GM12878 (cell line): ENCODE data around the gene TOX4. TPM values are rescaled to one million over a fixed set of nuclear protein-coding genes. Genes with fewer than 3 reads are reported as not detected.

Experiments used
- ATAC-seq: fragments of 200-7000 bp; cut with Tn5 transposase; 3 replicates; pipeline ENCODE4 v1.9.1; 2020; ENCODE audit warnings: mild to moderate bottlenecking, moderate library complexity
- BruUV-seq: library from RNA; stranded (reverse); fragments of 400-500 nt; replicated peaks from 2 replicates; lab custom pipeline; 2021; lab: Mats Ljungman, UMichigan
- CTCF ChIA-PET: fragments of 300-600 bp; sonication (Branson Sonifier 250); formaldehyde crosslinking; extraction: SDS; loops from one replicate; lab custom pipeline; 2021; ENCODE audit warnings: inconsistent platforms; lab: Yijun Ruan, JAX
- POLR2A ChIA-PET: fragments of 350-600 bp; formaldehyde crosslinking; extraction: SDS; loops from one replicate; lab custom pipeline; 2021; ENCODE audit warnings: inconsistent platforms; lab: Charles Lee
- RAD21 ChIA-PET: fragments of 300-600 bp; sonication (Branson Sonifier 250); formaldehyde crosslinking; loops from one replicate; lab custom pipeline; 2023; ENCODE audit warnings: antibody characterized with exemption; ENCODE audit not compliant: unreplicated experiment; lab: Charles Lee
- SMC1A ChIA-PET: fragments of 300-600 bp; sonication (Branson Sonifier 250); formaldehyde crosslinking; loops from one replicate; lab custom pipeline; 2023; ENCODE audit not compliant: unreplicated experiment, uncharacterized antibody; lab: Charles Lee
- DNase-seq: peaks from one replicate; pipeline ENCODE4 v3.0.0-alpha.2; 2011; ENCODE audit warnings: low read depth, low spot score
- FAIRE-seq: peaks from 3 replicates; lab custom pipeline; 2011; peaks lifted over from hg19 to GRCh38; lab: Jason Lieb, UNC
- H2AFZ ChIP-seq: 2 replicates; pipeline ENCODE4 v1.6.0; 2011; ENCODE audit warnings: low read depth, low read length, control low read depth; ENCODE audit not compliant: control insufficient read depth
- H3K27ac ChIP-seq: 2 replicates; pipeline ENCODE4 v1.5.1; 2011; ENCODE audit warnings: control low read depth; ENCODE audit not compliant: control insufficient read depth, insufficient read depth
- H3K27me3 ChIP-seq, 2 experiments: replicated peaks in 1 of 2; 2 replicates each; pipeline versions ENCODE4 v1.6.0 to v1.6.1; 2011; ENCODE audit warnings: low read length in 1 of 2; ENCODE audit not compliant: control insufficient read depth in 2 of 2, insufficient read depth in 2 of 2
- H3K36me3 ChIP-seq, 2 experiments: 2 replicates each; pipeline ENCODE4 v1.5.1; 2011; ENCODE audit warnings: low read length in 1 of 2; ENCODE audit not compliant: control insufficient read depth in 2 of 2, insufficient read depth in 2 of 2
- H3K4me1 ChIP-seq: 2 replicates; pipeline ENCODE4 v1.6.1; 2011; ENCODE audit warnings: mild to moderate bottlenecking, low read length, moderate library complexity, mixed read lengths; ENCODE audit not compliant: control insufficient read depth, insufficient read depth
- H3K4me2 ChIP-seq: 2 replicates; pipeline ENCODE4 v1.6.0; 2011; ENCODE audit warnings: control low read depth; ENCODE audit not compliant: control insufficient read depth, insufficient read depth
- H3K4me3 ChIP-seq: fragments of 200-600 bp; sonication (generic); 2 replicates; pipeline ENCODE4 v1.5.1; 2016
- H3K79me2 ChIP-seq: 2 replicates; pipeline ENCODE4 v1.6.0; 2011; ENCODE audit warnings: low read length; ENCODE audit not compliant: control insufficient read depth, insufficient read depth
- H3K9ac ChIP-seq: 2 replicates; pipeline ENCODE4 v1.8.0; 2011; ENCODE audit warnings: low read length, control low read depth, mixed read lengths; ENCODE audit not compliant: control insufficient read depth, insufficient read depth
- H3K9me3 ChIP-seq: replicated peaks from 3 replicates; pipeline ENCODE4 v1.5.1; 2011; ENCODE audit warnings: mild to moderate bottlenecking, low read length; ENCODE audit not compliant: control insufficient read depth, insufficient read depth
- H4K20me1 ChIP-seq: 2 replicates; pipeline ENCODE4 v1.6.0; 2011; ENCODE audit not compliant: control insufficient read depth, insufficient read depth
- BACH1 ChIP-seq: fragments of 450-650 bp; IDR thresholded peaks from 2 replicates; pipeline ENCODE4 v1.6.1; 2017; ENCODE audit warnings: mild to moderate bottlenecking, borderline replicate concordance
- BCL3 ChIP-seq: IDR thresholded peaks from 2 replicates; pipeline ENCODE4 v1.6.1; 2011; ENCODE audit warnings: borderline replicate concordance, low read depth, mild to moderate bottlenecking, moderate library complexity, low read length; ENCODE audit not compliant: insufficient read depth, poor library complexity, severe bottlenecking
- CBX3 ChIP-seq: fragments of 200-600 bp; sonication (generic); IDR thresholded peaks from 2 replicates; pipeline ENCODE4 v1.6.1; 2016; ENCODE audit warnings: low read depth, borderline replicate concordance
- CTCF ChIP-seq, 3 experiments: IDR thresholded peaks in 2 of 3; conservative IDR thresholded peaks in 1 of 3; 2 replicates each; pipeline ENCODE4 v1.5.1; 2011; ENCODE audit warnings: low read depth in 3 of 3, low read length in 3 of 3, mild to moderate bottlenecking in 3 of 3, control low read depth in 2 of 3, moderate library complexity in 2 of 3, inconsistent platforms in 1 of 3, mixed read lengths in 1 of 3; ENCODE audit not compliant: control insufficient read depth in 2 of 3, insufficient read depth in 1 of 3; ENCODE audit errors: extremely low read depth in 1 of 3
- GATAD2B ChIP-seq: fragments of 450-650 bp; conservative IDR thresholded peaks from 2 replicates; pipeline ENCODE4 v1.6.1; 2017; ENCODE audit warnings: low read depth, mild to moderate bottlenecking, moderate library complexity
- JUNB ChIP-seq: IDR thresholded peaks from 2 replicates; pipeline ENCODE4 v1.6.1; 2016; ENCODE audit warnings: antibody characterized with exemption, mild to moderate bottlenecking
- NR2F1 ChIP-seq: fragments of 450-650 bp; conservative IDR thresholded peaks from 2 replicates; pipeline ENCODE4 v1.6.1; 2017; ENCODE audit warnings: mild to moderate bottlenecking
- RFX5 ChIP-seq: IDR thresholded peaks from 2 replicates; pipeline ENCODE4 v1.6.1; 2011; ENCODE audit warnings: low read depth, low read length, improper control_type of control experiment
- USF1 ChIP-seq: IDR thresholded peaks from 2 replicates; pipeline ENCODE4 v1.6.1; 2011; ENCODE audit warnings: borderline replicate concordance, low read depth, mild to moderate bottlenecking, moderate library complexity, mixed read lengths, low read length; ENCODE audit not compliant: insufficient read depth; ENCODE audit errors: extremely low read length
- ZNF217 ChIP-seq: fragments of 450-650 bp; IDR thresholded peaks from 2 replicates; pipeline ENCODE4 v1.6.1; 2017; ENCODE audit warnings: antibody characterized with exemption, mild to moderate bottlenecking
- ZNF384 ChIP-seq: IDR thresholded peaks from 2 replicates; pipeline ENCODE4 v1.6.1; 2012; ENCODE audit warnings: low read depth, mild to moderate bottlenecking, low read length, improper control_type of control experiment, borderline replicate concordance
- ZNF592 ChIP-seq: fragments of 450-650 bp; IDR thresholded peaks from 2 replicates; pipeline ENCODE4 v1.6.1; 2017; ENCODE audit warnings: mild to moderate bottlenecking, moderate library complexity
- WGBS: methylation state at CpG from one replicate; pipeline ENCODE4 v1.1.6; 2016; ENCODE audit warnings: low lambda C conversion rate; ENCODE audit not compliant: insufficient replicate concordance, insufficient coverage; ENCODE audit errors: missing lambda C conversion rate; 5-methylcytosine and 5-hydroxymethylcytosine counted together
- in situ Hi-C: fragments of 300-500 bp; cut with MboI; formaldehyde crosslinking; loops from 9 replicates; pipeline ENCODE4 v1.14.3; 2018; ENCODE audit warnings: mixed read lengths
- intact Hi-C: fragments of 100-400 bp; cut with micrococcal nuclease; formaldehyde crosslinking; loops from one replicate; pipeline ENCODE4 v1.14.2; 2022; ENCODE audit not compliant: unreplicated experiment
- polyA plus RNA-seq, 11 experiments: library from polyadenylated mRNA; depleted of rRNA in 4 of 11; unstranded in 6 of 11; stranded (reverse) in 5 of 11; fragments of >200 nt; fragmentation: Nextera tagmentation in 4 of 11; fragmentation: Illumina TruSeq in 1 of 11; extraction: Ambion mirVana in 4 of 11; extraction: Trizol in 1 of 11; gene quantifications; 1 replicate in 1 of 11; 2 replicates in 10 of 11; pipeline versions ENCODE4 v1.2.1 to v1.2.3, GENCODE V29; 2011 to 2016; ENCODE audit warnings: inconsistent platforms in 2 of 11, missing spikeins in 2 of 11, low read depth in 1 of 11
- total RNA-seq, 4 experiments: library from RNA; depleted of rRNA in 3 of 4; stranded (reverse); fragments of >200 nt in 3 of 4; fragmentation: Illumina TruSeq in 1 of 4; extraction: Trizol in 1 of 4; gene quantifications; 2 replicates each; pipeline versions ENCODE4 v1.2.1 to v1.2.3, GENCODE V29; 2013 to 2021

Gene TOX4
- total and polyA plus RNA-seq, 10 of the 15 experiments (the other 5 are each of a cell fraction or from before 2014, with no cell fraction given): 18.4 to 113 (median 55.2) TPM

GRCh38 chr14:21541413-21542074 is 64.5 kb downstream of the TOX4 start:
- RAD21 ChIA-PET: interaction anchor here (1.2 to 1.3 kb wide), 2 partner anchors 15 to 42 kb away, joined by 3 to 4 read pairs; no protein-coding TSS in a partner anchor
- DNase-seq: no peak
- H3K27me3 ChIP-seq: peaks cover 2% of the 10 kb centered on the region in 2 experiments
- no peaks in the 10 kb centered on the region for H3K36me3 ChIP-seq
- intact Hi-C loops (no loop called here), in situ Hi-C loops (no loop called here)
- no TSS peak for BruUV-seq
- ATAC-seq: no peak
- SMC1A ChIA-PET: interaction anchor here (1.1 kb wide), 1 partner anchor 27 kb away, joined by 3 read pairs; no protein-coding TSS in a partner anchor
- no peak overlapping the region for H3K27ac ChIP-seq
- POLR2A ChIA-PET: no interaction called here
- H3K9ac ChIP-seq: no peak overlapping the region
- no peaks in the 10 kb centered on the region for H4K20me1 ChIP-seq
- H2AFZ ChIP-seq: no peak overlapping the region
- CTCF ChIA-PET: interaction anchor here (0.7 to 2.6 kb wide), 2 partner anchors 29 to 43 kb away, joined by 3 to 16 read pairs; no protein-coding TSS in a partner anchor
- H3K4me3 ChIP-seq: no peak overlapping the region
- no peaks in the 10 kb centered on the region for H3K79me2 ChIP-seq
- WGBS: 66% methylated on average over 9 of the region's 9 CpGs
- H3K9me3 ChIP-seq: no peaks in the 10 kb centered on the region
- H3K4me1 ChIP-seq: no peaks in the 10 kb centered on the region
- no peak overlapping the region for H3K4me2 ChIP-seq
- no peak for FAIRE-seq
- TF ChIP-seq CTCF (IDR thresholded peaks at IDR 0.05 in 2 of 3, conservative IDR thresholded peaks at IDR 0.05 in 1 of 3; ENCODE audit: control insufficient read depth in 2 of 3, extremely low read depth in 1 of 3, insufficient read depth in 1 of 3, low read depth in 3 of 3, low read length in 3 of 3) (no peak), JUNB (no peak), GATAD2B (no peak), USF1 (no peak), ZNF592 (no peak), ZNF384 (no peak), BCL3 (no peak), NR2F1 (no peak), ZNF217 (no peak), BACH1 (no peak), RFX5 (no peak), CBX3 (no peak)
